Peyer's patch (tissue), 4 donors: ENCODE data around the gene DENND2D.

Source experiments
- CTCF ChIP-seq, 6 experiments: fragments of 450-650 bp in 4 of 6; fragments of 200-600 bp in 2 of 6; sonication (generic) in 1 of 6; IDR thresholded peaks; one replicate each; pipeline ENCODE4 v1.5.1; 2017 to 2019; ENCODE audit warnings: antibody characterized with exemption in 6 of 6, mild to moderate bottlenecking in 3 of 6, moderate library complexity in 1 of 6
- POLR2A ChIP-seq, 2 donors: fragments of 450-650 bp; IDR thresholded peaks; one replicate each; pipeline ENCODE4 v1.5.1; 2017; ENCODE audit warnings: antibody characterized with exemption in 2 of 2, mild to moderate bottlenecking in 2 of 2, moderate library complexity in 2 of 2

GRCh38 chr1:111198836-111199235 lies 1.6 kb downstream of the DENND2D start:
- no peak for TF ChIP-seq CTCF (IDR thresholded peaks at IDR 0.05)
- no peak for TF ChIP-seq POLR2A (IDR thresholded peaks at IDR 0.05)
